GM19324 (cell line): ENCODE results near the gene OGN.

Experiments used
- ATAC-seq: cut with Tn5 transposase; IDR thresholded peaks from one replicate; pipeline ENCODE4 v1.9.1; 2021; ENCODE audit warnings: mild to moderate bottlenecking, moderate library complexity; ENCODE audit not compliant: unreplicated experiment, low FRiP score

OGN gene

GRCh38 chr9:92406477-92406876 lies 2.1 kb upstream of the OGN start:
- ATAC-seq, result no peak

- ATAC-seq, result no peak
These were observed 1.4 kb upstream of the OGN start for GRCh38 chr9:92405818-92406217.

GRCh38 chr9:92402826-92403745 lies 1.3 kb downstream of the OGN start:
- no peak for ATAC-seq

GRCh38 chr9:92402360-92402759 lies 2.0 kb downstream of the OGN start:
- no peak for ATAC-seq

GRCh38 chr9:92397853-92398252 lies 6.5 kb downstream of the OGN start:
- no peak for ATAC-seq

- no peak for ATAC-seq
These were observed 8.8 kb downstream of the OGN start for GRCh38 chr9:92395617-92396016.

GRCh38 chr9:92393686-92394085 lies 10.7 kb downstream of the OGN start:
- no peak for ATAC-seq

- ATAC-seq, result no peak
These were observed 11.7 kb downstream of the OGN start for GRCh38 chr9:92392690-92393089.

- no peak for ATAC-seq
These were observed 18.4 kb downstream of the OGN start for GRCh38 chr9:92385953-92386352.

- no peak for ATAC-seq
These were observed 18.9 kb downstream of the OGN start for GRCh38 chr9:92385477-92385876.

GRCh38 chr9:92385001-92385400 lies 19.4 kb downstream of the OGN start:
- ATAC-seq, result no peak

GRCh38 chr9:92384375-92384774 lies 20.0 kb downstream of the OGN start:
- no peak for ATAC-seq

- no peak for ATAC-seq
These were observed 22.6 kb downstream of the OGN start for GRCh38 chr9:92381775-92382174.

- ATAC-seq, result no peak
These were observed 23.8 kb downstream of the OGN start for GRCh38 chr9:92380603-92381002.

GRCh38 chr9:92378865-92379560 lies 25.4 kb downstream of the OGN start:
- no peak for ATAC-seq

- no peak for ATAC-seq
These were observed 26.5 kb downstream of the OGN start for GRCh38 chr9:92377876-92378275.

- no peak for ATAC-seq
These were observed 31.2 kb downstream of the OGN start for GRCh38 chr9:92373167-92373566.

GRCh38 chr9:92369075-92369474 lies 35.3 kb downstream of the OGN start:
- no peak for ATAC-seq

- no peak for ATAC-seq
These were observed 44.3 kb downstream of the OGN start for GRCh38 chr9:92360083-92360482.

GRCh38 chr9:92359394-92359995 lies 44.9 kb downstream of the OGN start:
- ATAC-seq, result no peak

GRCh38 chr9:92353051-92353450 lies 51.3 kb downstream of the OGN start:
- ATAC-seq, result no peak
